Small intestine (tissue), 7 donors: ENCODE results near the gene TAF3. TPM values are rescaled to one million over a fixed set of nuclear protein-coding genes. Genes with fewer than 3 reads are reported as not detected.

ENCODE experiments used
- DNase-seq, 2 donors: peaks; one replicate each; pipeline versions ENCODE4 v3.0.0 to v3.0.0-alpha.2; 2013
- FAIRE-seq: peaks from 2 replicates; lab custom pipeline; 2012; peaks lifted over from hg19 to GRCh38; lab: Jason Lieb, UNC
- H3K27ac ChIP-seq, 3 donors: one replicate each; pipeline ENCODE4 v1.5.1; 2013; ENCODE audit warnings: low read length in 2 of 3, mild to moderate bottlenecking in 2 of 3, control low read depth in 1 of 3, inconsistent platforms in 1 of 3, low read depth in 1 of 3, moderate library complexity in 1 of 3
- H3K27me3 ChIP-seq, 3 donors: one replicate each; pipeline ENCODE4 v1.6.1; 2013; ENCODE audit warnings: low read length in 3 of 3, inconsistent platforms in 1 of 3; ENCODE audit not compliant: control insufficient read depth in 3 of 3, insufficient read depth in 3 of 3
- H3K36me3 ChIP-seq, 3 donors: one replicate each; pipeline ENCODE4 v1.6.1; 2013; ENCODE audit warnings: low read length in 3 of 3, inconsistent platforms in 1 of 3, low read depth in 1 of 3, mild to moderate bottlenecking in 1 of 3, moderate library complexity in 1 of 3; ENCODE audit not compliant: control insufficient read depth in 3 of 3, insufficient read depth in 2 of 3
- H3K4me1 ChIP-seq, 3 donors: one replicate each; pipeline ENCODE4 v1.6.1; 2013; ENCODE audit warnings: low read length in 2 of 3, inconsistent platforms in 1 of 3, low read depth in 1 of 3, mild to moderate bottlenecking in 1 of 3, moderate library complexity in 1 of 3; ENCODE audit not compliant: control insufficient read depth in 3 of 3, insufficient read depth in 2 of 3
- H3K4me3 ChIP-seq, 3 donors: one replicate each; pipeline ENCODE4 v1.5.1; 2013; ENCODE audit warnings: low read length in 3 of 3, control low read depth in 1 of 3, inconsistent platforms in 1 of 3, low read depth in 1 of 3, mild to moderate bottlenecking in 1 of 3, moderate library complexity in 1 of 3
- H3K9me3 ChIP-seq, 2 donors: one replicate each; pipeline ENCODE4 v1.6.1; 2013; ENCODE audit warnings: low read depth in 1 of 2, low read length in 1 of 2; ENCODE audit not compliant: control insufficient read depth in 2 of 2, insufficient read depth in 1 of 2
- WGBS, 3 donors: extraction: QIAGEN DNeasy Blood & Tissue Kit; methylation state at CpG; one replicate each; pipeline ENCODE4 v1.1.7; 2013; 5-methylcytosine and 5-hydroxymethylcytosine counted together
- polyA plus RNA-seq, 4 donors: library from polyadenylated mRNA; stranded (reverse) in 3 of 4; unstranded in 1 of 4; fragments of 200-250 nt in 3 of 4; fragments of 120-200 nt in 1 of 4; gene quantifications; one replicate each; pipeline versions ENCODE4 v1.2.1 to v1.2.3, GENCODE V29; 2013
- donor health status: healthy with polysubstance abuse.
- donor health status: control.
- donor health status: control.
- donor health status: Bipolar disorder and iron deficiency.
- donor health status: healthy.

Gene TAF3
- polyA plus RNA-seq, 4 donors: 3.4 to 5.4 (median 4.5) TPM

- Histone ChIP-seq H3K36me3 (no peaks in the 10 kb centered on the region), H3K4me1 (no peaks in the 10 kb centered on the region), H3K27ac (no peak overlapping the region), H3K4me3 (no peak overlapping the region), H3K27me3 (no peaks in the 10 kb centered on the region), H3K9me3 (no peaks in the 10 kb centered on the region)
- FAIRE-seq: no peak
- no peak for DNase-seq
- WGBS, 3 donors: 87 to 93% (median 90%) methylated on average over 3 of the region's 3 CpGs
Measured at GRCh38 chr10:7913126-7913872, 95.0 kb downstream of the TAF3 start.

- FAIRE-seq (no peak), DNase-seq (no peak)
- Histone ChIP-seq H3K36me3 (no peaks in the 10 kb centered on the region), H3K27me3 (no peaks in the 10 kb centered on the region), H3K27ac (no peak overlapping the region), H3K9me3 (no peaks in the 10 kb centered on the region), H3K4me3 (no peak overlapping the region), H3K4me1 (no peaks in the 10 kb centered on the region)
- WGBS, 3 donors: 86 to 97% (median 92%) methylated on average over 1 of the region's 1 CpG
Measured at GRCh38 chr10:7915923-7916536, 97.7 kb downstream of the TAF3 start.

- WGBS, 3 donors: 93 to 98% (median 97%) methylated on average over 5 of the region's 5 CpGs
- Histone ChIP-seq H3K9me3 (no peaks in the 10 kb centered on the region), H3K4me3 (no peak overlapping the region), H3K36me3 (no peaks in the 10 kb centered on the region), H3K27ac (no peak overlapping the region), H3K4me1 (no peaks in the 10 kb centered on the region), H3K27me3 (no peaks in the 10 kb centered on the region)
- DNase-seq (no peak), FAIRE-seq (no peak)
Measured at GRCh38 chr10:7917736-7918135, 99.4 kb downstream of the TAF3 start.

- H3K36me3 ChIP-seq: no peaks in the 10 kb centered on the region
- FAIRE-seq (peak; percentile 30), DNase-seq (no peak)
- 56 to 76% (median 72%) methylated on average over 3 of the region's 3 CpGs for WGBS, 3 donors
- no peaks in the 10 kb centered on the region for H3K4me1 ChIP-seq
- H3K9me3 ChIP-seq: no peaks in the 10 kb centered on the region
- no peaks in the 10 kb centered on the region for H3K27me3 ChIP-seq
- no peak overlapping the region for H3K27ac ChIP-seq
- no peak overlapping the region for H3K4me3 ChIP-seq
Measured at GRCh38 chr10:7922707-7923106, 104.4 kb downstream of the TAF3 start.

GRCh38 chr10:7928536-7928935 is 110.2 kb downstream of the TAF3 start:
- no peak overlapping the region for H3K4me3 ChIP-seq
- no peaks in the 10 kb centered on the region for H3K9me3 ChIP-seq
- DNase-seq (peak in 1 of 2 donors; percentile 59), FAIRE-seq (no peak)
- H3K27me3 ChIP-seq: no peaks in the 10 kb centered on the region
- peak overlapping the region in 1 of 3 donors; percentile 58 for H3K27ac ChIP-seq
- peaks cover 0 to 12% (median 3%) of the 10 kb centered on the region in 3 donors for H3K4me1 ChIP-seq
- H3K36me3 ChIP-seq: peaks cover 0 to 2% (median 0%) of the 10 kb centered on the region in 3 donors
- 84 to 90% (median 86%) methylated on average over 3 of the region's 3 CpGs for WGBS, 3 donors

GRCh38 chr10:7932301-7933036 is 114.2 kb downstream of the TAF3 start:
- peak overlapping the region in 1 of 3 donors; percentile 66 for H3K27ac ChIP-seq
- DNase-seq: peak; percentile 29 to 65
- no peaks in the 10 kb centered on the region for H3K27me3 ChIP-seq
- no peaks in the 10 kb centered on the region for H3K9me3 ChIP-seq
- H3K4me1 ChIP-seq: peaks cover 0 to 12% (median 3%) of the 10 kb centered on the region in 3 donors
- FAIRE-seq: no peak
- peaks cover 0 to 2% (median 0%) of the 10 kb centered on the region in 3 donors for H3K36me3 ChIP-seq
- WGBS, 3 donors: 73 to 75% (median 74%) methylated on average over 9 of the region's 9 CpGs
- H3K4me3 ChIP-seq: no peak overlapping the region

GRCh38 chr10:7933262-7933661 is 115.0 kb downstream of the TAF3 start:
- DNase-seq: peak in 1 of 2 donors; percentile 53
- Histone ChIP-seq H3K27ac (no peak overlapping the region), H3K4me3 (no peak overlapping the region), H3K36me3 (peaks cover 0 to 2% (median 0%) of the 10 kb centered on the region in 3 donors), H3K4me1 (peaks cover 0 to 9% (median 3%) of the 10 kb centered on the region in 3 donors), H3K9me3 (no peaks in the 10 kb centered on the region), H3K27me3 (no peaks in the 10 kb centered on the region)
- no peak for FAIRE-seq
- 59 to 75% (median 74%) methylated on average over 3 of the region's 3 CpGs for WGBS, 3 donors

GRCh38 chr10:7933757-7934156 is 115.5 kb downstream of the TAF3 start:
- Histone ChIP-seq H3K27me3 (no peaks in the 10 kb centered on the region), H3K4me3 (no peak overlapping the region), H3K27ac (no peak overlapping the region), H3K9me3 (no peaks in the 10 kb centered on the region), H3K4me1 (peaks cover 0 to 6% (median 3%) of the 10 kb centered on the region in 3 donors), H3K36me3 (peaks cover 0 to 2% (median 0%) of the 10 kb centered on the region in 3 donors)
- DNase-seq (no peak), FAIRE-seq (no peak)
- 94 to 95% (median 95%) methylated on average over 8 of the region's 8 CpGs for whole genome bisulfite sequencing, 3 donors
